ENCODE data around the gene FKBP9.

- TF ChIP-seq CTCF (conservative IDR thresholded peaks at IDR 0.05; ENCODE audit: low read depth, low read length) (no peak), USF2 (IDR thresholded peaks at IDR 0.05; ENCODE audit: low read depth, low read length) (no peak)
These were observed 26.9 kb upstream of the FKBP9 start for GRCh38 chr7:32930378-32930777.
